Caco-2 (cell line): Measurements from ENCODE around the gene SMIM31. TPM values are rescaled to one million over a fixed set of nuclear protein-coding genes. Genes with fewer than 3 reads are reported as not detected.

Experiments used
- BruUV-seq: library from RNA; stranded (reverse); fragments of 400-500 nt; replicated peaks from 2 replicates; lab custom pipeline; 2021; lab: Mats Ljungman, UMichigan
- CTCF ChIA-PET: fragments of 300-600 bp; sonication (Branson Sonifier 250); formaldehyde crosslinking; loops from one replicate; lab custom pipeline; 2022; ENCODE audit warnings: antibody characterized with exemption; lab: Charles Lee
- POLR2A ChIA-PET: fragments of 300-600 bp; sonication (Branson Sonifier 250); formaldehyde crosslinking; loops from one replicate; lab custom pipeline; 2022; ENCODE audit warnings: antibody characterized with exemption; lab: Charles Lee
- DNase-seq, 2 experiments: peaks; one replicate each; pipeline versions ENCODE4 v3.0.0 to v3.0.0-alpha.2; 2020 to 2022
- H3K27me3 ChIP-seq: replicated peaks from 2 replicates; pipeline ENCODE4 v1.6.0; 2011; ENCODE audit warnings: low read length; ENCODE audit not compliant: control insufficient read depth, insufficient read depth
- H3K36me3 ChIP-seq: 2 replicates; pipeline ENCODE4 v1.5.1; 2011; ENCODE audit warnings: low read length; ENCODE audit not compliant: control insufficient read depth, insufficient read depth
- H3K4me1 ChIP-seq: fragments of 250-450 bp; sonication (Bioruptor Pico); 2 replicates; pipeline ENCODE4 v1.5.1; 2020; ENCODE audit warnings: mild to moderate bottlenecking
- H3K4me3 ChIP-seq: 2 replicates; pipeline ENCODE4 v1.5.1; 2011; ENCODE audit warnings: low read depth, mild to moderate bottlenecking, control low read depth, low read length
- H3K9me3 ChIP-seq: fragments of 250-450 bp; sonication (Bioruptor Pico); 2 replicates; pipeline ENCODE4 v1.5.1; 2020; ENCODE audit warnings: mild to moderate bottlenecking, moderate library complexity
- H3K27ac Mint-ChIP-seq: one replicate; pipeline ENCODE4 v1.8.0; 2022; ENCODE audit warnings: mixed read lengths; ENCODE audit not compliant: unreplicated experiment
- H3K27me3 Mint-ChIP-seq: one replicate; pipeline ENCODE4 v1.8.0; 2022; ENCODE audit warnings: mixed read lengths; ENCODE audit not compliant: insufficient read depth, unreplicated experiment
- H3K36me3 Mint-ChIP-seq: one replicate; pipeline ENCODE4 v1.8.0; 2022; ENCODE audit warnings: mild to moderate bottlenecking, mixed read lengths; ENCODE audit not compliant: insufficient read depth, unreplicated experiment
- H3K4me1 Mint-ChIP-seq: one replicate; pipeline ENCODE4 v1.8.0; 2022; ENCODE audit warnings: low read depth, mixed read lengths; ENCODE audit not compliant: unreplicated experiment
- H3K4me3 Mint-ChIP-seq: one replicate; pipeline ENCODE4 v1.8.0; 2022; ENCODE audit warnings: mild to moderate bottlenecking, moderate library complexity, mixed read lengths; ENCODE audit not compliant: unreplicated experiment
- H3K9me3 Mint-ChIP-seq: one replicate; pipeline ENCODE4 v1.8.0; 2022; ENCODE audit warnings: mixed read lengths; ENCODE audit not compliant: unreplicated experiment
- CTCF ChIP-seq, 2 experiments: fragments of 200-600 bp in 1 of 2; IDR thresholded peaks; 1 replicate in 1 of 2; 2 replicates in 1 of 2; pipeline versions ENCODE4 v1.5.1 to v1.8.0; 2011 to 2022; ENCODE audit warnings: antibody characterized with exemption in 1 of 2, control low read depth in 1 of 2, inconsistent platforms in 1 of 2, low read depth in 1 of 2, low read length in 1 of 2, mild to moderate bottlenecking in 1 of 2, moderate library complexity in 1 of 2; ENCODE audit not compliant: insufficient read depth in 1 of 2, severe bottlenecking in 1 of 2, unreplicated experiment in 1 of 2
- intact Hi-C: fragments of 100-400 bp; cut with micrococcal nuclease; formaldehyde crosslinking; loops from one replicate; pipeline ENCODE4 v1.10.0; 2022; ENCODE audit not compliant: unreplicated experiment
- total RNA-seq: library from RNA; stranded (reverse); gene quantifications from 2 replicates; pipeline ENCODE4 v1.2.3, GENCODE V29; 2022

SMIM31 gene
- total RNA-seq, 1 experiment from 2014 or later = not detected

GRCh38 chr4:164790249-164790648 lies 36.3 kb downstream of the SMIM31 start:
- no peaks in the 10 kb centered on the region for H3K27me3 Mint-ChIP-seq
- POLR2A ChIA-PET = no interaction called here
- Histone ChIP-seq H3K9me3 (no peaks in the 10 kb centered on the region), H3K4me3 (no peak overlapping the region), H3K36me3 (no peaks in the 10 kb centered on the region), H3K4me1 (peaks cover 26% of the 10 kb centered on the region), H3K27me3 (no peaks in the 10 kb centered on the region)
- H3K36me3 Mint-ChIP-seq = no peaks in the 10 kb centered on the region
- no peak overlapping the region for H3K27ac Mint-ChIP-seq
- no TSS peak for BruUV-seq
- TF ChIP-seq CTCF (IDR thresholded peaks at IDR 0.05; ENCODE audit: insufficient read depth in 1 of 2, low read depth in 1 of 2, low read length in 1 of 2, severe bottlenecking in 1 of 2, unreplicated experiment in 1 of 2) = no peak
- H3K4me1 Mint-ChIP-seq = peaks cover 5% of the 10 kb centered on the region
- H3K4me3 Mint-ChIP-seq = no peak overlapping the region
- H3K9me3 Mint-ChIP-seq = peaks cover 9% of the 10 kb centered on the region
- CTCF ChIA-PET = interaction anchor here (0.8 kb wide), 1 partner anchor 307 kb away, joined by 3 read pairs; no protein-coding TSS in a partner anchor
- DNase-seq = no peak
- intact Hi-C loops = no loop called here

GRCh38 chr4:164799410-164799809 lies 45.5 kb downstream of the SMIM31 start:
- H3K27me3 Mint-ChIP-seq = no peaks in the 10 kb centered on the region
- H3K27ac Mint-ChIP-seq = no peak overlapping the region
- peaks cover 8% of the 10 kb centered on the region for H3K4me1 ChIP-seq
- H3K4me3 Mint-ChIP-seq = no peak overlapping the region
- no TSS peak for BruUV-seq
- no peak for DNase-seq
- no peaks in the 10 kb centered on the region for H3K36me3 Mint-ChIP-seq
- H3K4me3 ChIP-seq = no peak overlapping the region
- no peak for TF ChIP-seq CTCF (IDR thresholded peaks at IDR 0.05; ENCODE audit: insufficient read depth in 1 of 2, low read depth in 1 of 2, low read length in 1 of 2, severe bottlenecking in 1 of 2, unreplicated experiment in 1 of 2)
- H3K9me3 ChIP-seq = no peaks in the 10 kb centered on the region
- peaks cover 16% of the 10 kb centered on the region for H3K4me1 Mint-ChIP-seq
- intact Hi-C loops = no loop called here
- peaks cover 2% of the 10 kb centered on the region for H3K9me3 Mint-ChIP-seq
- H3K27me3 ChIP-seq = no peaks in the 10 kb centered on the region
- H3K36me3 ChIP-seq = no peaks in the 10 kb centered on the region
- ChIA-PET CTCF (no interaction called here), POLR2A (no interaction called here)

GRCh38 chr4:164800786-164801185 lies 46.9 kb downstream of the SMIM31 start:
- H3K9me3 ChIP-seq = no peaks in the 10 kb centered on the region
- BruUV-seq = no TSS peak
- CTCF ChIA-PET = no interaction called here
- Mint-ChIP-seq H3K36me3 (no peaks in the 10 kb centered on the region), H3K27me3 (no peaks in the 10 kb centered on the region), H3K4me3 (no peak overlapping the region), H3K9me3 (no peaks in the 10 kb centered on the region), H3K4me1 (peaks cover 19% of the 10 kb centered on the region), H3K27ac (no peak overlapping the region)
- intact Hi-C loops = no loop called here
- no peak for DNase-seq
- H3K36me3 ChIP-seq = no peaks in the 10 kb centered on the region
- TF ChIP-seq CTCF (IDR thresholded peaks at IDR 0.05; ENCODE audit: insufficient read depth in 1 of 2, low read depth in 1 of 2, low read length in 1 of 2, severe bottlenecking in 1 of 2, unreplicated experiment in 1 of 2) = peak in 1 of 2 experiments; percentile 8
- H3K4me1 ChIP-seq = peaks cover 22% of the 10 kb centered on the region
- POLR2A ChIA-PET = no interaction called here
- H3K4me3 ChIP-seq = no peak overlapping the region
- no peaks in the 10 kb centered on the region for H3K27me3 ChIP-seq
